Chondrocyte (in vitro differentiated cells): Measurements from ENCODE around the gene SLC38A6. TPM values are rescaled to one million over a fixed set of nuclear protein-coding genes. Genes with fewer than 3 reads are reported as not detected.

Experiments
- DNase-seq: peaks from one replicate; pipeline ENCODE4 v3.0.0; 2021; ENCODE audit warnings: mixed read lengths, low spot score
- H3K27ac Mint-ChIP-seq: one replicate; pipeline ENCODE4 v1.8.0; 2021; ENCODE audit warnings: mild to moderate bottlenecking, moderate library complexity, mixed read lengths; ENCODE audit not compliant: unreplicated experiment
- H3K27me3 Mint-ChIP-seq: 2 replicates; pipeline ENCODE4 v1.8.0; 2021; ENCODE audit warnings: low read depth, mixed read lengths
- H3K36me3 Mint-ChIP-seq: 2 replicates; pipeline ENCODE4 v1.8.0; 2021; ENCODE audit warnings: low read depth, mixed read lengths
- H3K4me1 Mint-ChIP-seq: 2 replicates; pipeline ENCODE4 v1.8.0; 2021; ENCODE audit warnings: low read depth, mild to moderate bottlenecking, mixed read lengths
- H3K4me3 Mint-ChIP-seq: one replicate; pipeline ENCODE4 v1.8.0; 2021; ENCODE audit warnings: mild to moderate bottlenecking, moderate library complexity, mixed read lengths; ENCODE audit not compliant: unreplicated experiment
- H3K9me3 Mint-ChIP-seq: 2 replicates; pipeline ENCODE4 v1.8.0; 2021; ENCODE audit warnings: low read depth, mixed read lengths
- total RNA-seq: library from RNA; stranded (reverse); gene quantifications from 3 replicates; pipeline ENCODE4 v1.2.1, GENCODE V29; 2021
- TF ChIP-seq, protein P1 (sequence below): fragments of 200-600 bp; sonication (generic); IDR thresholded peaks from 2 replicates; pipeline ENCODE4 v1.5.0; 2021; ENCODE audit warnings: antibody characterized with exemption, mild to moderate bottlenecking, moderate library complexity

Gene SLC38A6
- total RNA-seq, 1 donor from 2014 or later: 24.7 TPM

- H3K36me3 Mint-ChIP-seq: peaks cover 36% of the 10 kb centered on the region
- peaks cover 44% of the 10 kb centered on the region for H3K9me3 Mint-ChIP-seq
- TF ChIP-seq, protein P1, sequence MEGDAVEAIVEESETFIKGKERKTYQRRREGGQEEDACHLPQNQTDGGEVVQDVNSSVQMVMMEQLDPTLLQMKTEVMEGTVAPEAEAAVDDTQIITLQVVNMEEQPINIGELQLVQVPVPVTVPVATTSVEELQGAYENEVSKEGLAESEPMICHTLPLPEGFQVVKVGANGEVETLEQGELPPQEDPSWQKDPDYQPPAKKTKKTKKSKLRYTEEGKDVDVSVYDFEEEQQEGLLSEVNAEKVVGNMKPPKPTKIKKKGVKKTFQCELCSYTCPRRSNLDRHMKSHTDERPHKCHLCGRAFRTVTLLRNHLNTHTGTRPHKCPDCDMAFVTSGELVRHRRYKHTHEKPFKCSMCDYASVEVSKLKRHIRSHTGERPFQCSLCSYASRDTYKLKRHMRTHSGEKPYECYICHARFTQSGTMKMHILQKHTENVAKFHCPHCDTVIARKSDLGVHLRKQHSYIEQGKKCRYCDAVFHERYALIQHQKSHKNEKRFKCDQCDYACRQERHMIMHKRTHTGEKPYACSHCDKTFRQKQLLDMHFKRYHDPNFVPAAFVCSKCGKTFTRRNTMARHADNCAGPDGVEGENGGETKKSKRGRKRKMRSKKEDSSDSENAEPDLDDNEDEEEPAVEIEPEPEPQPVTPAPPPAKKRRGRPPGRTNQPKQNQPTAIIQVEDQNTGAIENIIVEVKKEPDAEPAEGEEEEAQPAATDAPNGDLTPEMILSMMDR: no peak
- H3K4me3 Mint-ChIP-seq: no peak overlapping the region
- no peak for DNase-seq
- no peak overlapping the region for H3K27ac Mint-ChIP-seq
- peaks cover 11% of the 10 kb centered on the region for H3K4me1 Mint-ChIP-seq
- H3K27me3 Mint-ChIP-seq: no peaks in the 10 kb centered on the region
These were observed 22.9 kb upstream of the SLC38A6 start for GRCh38 chr14:60958146-60958545.

GRCh38 chr14:60963761-60964160, 17.3 kb upstream of the SLC38A6 start:
- Mint-ChIP-seq H3K9me3 (peaks cover 17% of the 10 kb centered on the region), H3K36me3 (peaks cover 11% of the 10 kb centered on the region), H3K4me3 (no peak overlapping the region), H3K27me3 (no peaks in the 10 kb centered on the region), H3K27ac (peak overlapping the region; percentile 27), H3K4me1 (peaks cover 54% of the 10 kb centered on the region)
- DNase-seq: no peak
- TF ChIP-seq, protein P1: no peak

GRCh38 chr14:60964904-60965303, 16.1 kb upstream of the SLC38A6 start:
- TF ChIP-seq, protein P1: no peak
- H3K27ac Mint-ChIP-seq: peak overlapping the region; percentile 91
- H3K9me3 Mint-ChIP-seq: peaks cover 9% of the 10 kb centered on the region
- DNase-seq: no peak
- H3K36me3 Mint-ChIP-seq: peaks cover 4% of the 10 kb centered on the region
- H3K4me3 Mint-ChIP-seq: no peak overlapping the region
- H3K4me1 Mint-ChIP-seq: peaks cover 59% of the 10 kb centered on the region
- no peaks in the 10 kb centered on the region for H3K27me3 Mint-ChIP-seq

DNA sequence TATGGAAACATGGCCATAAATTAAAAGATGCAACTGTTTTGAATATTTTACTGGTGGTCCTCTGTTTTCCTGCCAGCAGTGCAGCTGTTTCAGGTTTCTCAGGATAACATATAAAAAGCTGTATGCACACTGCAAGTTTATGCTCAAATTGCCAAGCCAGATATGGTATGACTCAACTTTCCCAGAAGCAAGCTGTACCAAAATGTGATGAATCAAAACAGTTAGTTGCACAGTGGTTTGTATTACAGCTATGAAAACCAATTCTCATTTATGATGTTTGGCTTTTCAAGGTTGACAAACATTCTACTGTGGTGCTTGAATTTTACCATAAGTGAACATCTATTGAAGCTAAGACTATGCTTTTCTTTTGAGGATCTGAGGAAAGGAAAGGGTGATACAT, 15.6 kb upstream of the SLC38A6 start:
- no peak for DNase-seq
- peak overlapping the region; percentile 91 for H3K27ac Mint-ChIP-seq
- peaks cover 59% of the 10 kb centered on the region for H3K4me1 Mint-ChIP-seq
- H3K27me3 Mint-ChIP-seq: no peaks in the 10 kb centered on the region
- peaks cover 4% of the 10 kb centered on the region for H3K9me3 Mint-ChIP-seq
- peaks cover 4% of the 10 kb centered on the region for H3K36me3 Mint-ChIP-seq
- TF ChIP-seq, protein P1: no peak
- no peak overlapping the region for H3K4me3 Mint-ChIP-seq

DNA sequence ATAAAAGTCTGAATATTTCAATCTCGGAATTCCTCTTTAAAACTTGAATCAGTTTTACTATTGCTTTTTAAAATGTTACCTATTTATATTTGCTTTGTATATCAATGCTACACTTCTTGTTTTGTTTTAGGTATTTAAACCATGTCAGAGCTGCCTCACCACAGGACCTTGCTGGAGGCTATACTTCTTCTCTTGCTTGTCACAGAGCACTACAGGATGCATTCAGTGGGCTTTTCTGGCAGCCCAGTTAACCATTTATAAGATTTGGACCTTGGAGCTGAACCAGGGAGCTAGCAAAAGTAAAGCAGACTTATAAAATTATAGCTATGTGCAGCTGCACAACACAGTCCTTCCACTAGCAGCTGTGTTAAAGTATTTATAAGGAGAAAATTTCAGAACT, 12.9 kb upstream of the SLC38A6 start:
- DNase-seq: no peak
- peaks cover 8% of the 10 kb centered on the region for H3K36me3 Mint-ChIP-seq
- peak overlapping the region; percentile 28 for H3K4me3 Mint-ChIP-seq
- peaks cover 55% of the 10 kb centered on the region for H3K4me1 Mint-ChIP-seq
- TF ChIP-seq, protein P1: no peak
- no peaks in the 10 kb centered on the region for H3K9me3 Mint-ChIP-seq
- peak overlapping the region; percentile 71 for H3K27ac Mint-ChIP-seq
- H3K27me3 Mint-ChIP-seq: no peaks in the 10 kb centered on the region
